ENCODE data around the gene RRBP1.

The RRBP1 gene

DNA sequence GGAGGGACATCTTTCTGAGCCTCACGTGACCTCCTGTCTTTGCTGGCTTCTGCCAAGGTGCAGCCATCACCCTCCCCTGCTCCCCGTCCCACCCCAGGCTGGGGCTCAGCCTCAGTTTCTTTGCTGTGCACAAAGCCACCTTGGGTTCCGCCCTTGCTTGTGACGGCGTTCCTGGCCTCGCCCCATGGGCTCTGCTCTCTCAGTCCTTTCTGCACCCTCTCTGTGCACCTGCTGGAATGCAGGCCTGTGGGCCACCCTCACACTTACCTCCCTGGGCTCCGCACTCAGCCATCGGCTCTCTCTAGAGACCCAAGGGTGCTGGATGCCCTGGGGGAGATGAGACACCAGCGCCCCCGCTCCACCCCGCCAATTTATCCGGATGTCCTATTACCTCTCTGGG is 46.0 kb upstream of the RRBP1 start:
- H3K9me2 ChIP-seq (replicated peaks; ENCODE audit: insufficient read depth, low read length), result no peaks in the 10 kb centered on the region
- H3K9ac ChIP-seq (ENCODE audit: low read length), result no peak overlapping the region
- H3K4me3 ChIP-seq (ENCODE audit: low read length), result no peak overlapping the region
- no peaks in the 10 kb centered on the region for H3K36me3 ChIP-seq (replicated peaks; ENCODE audit: insufficient read depth, low read length)
- no peak overlapping the region for H3K4me2 ChIP-seq (ENCODE audit: low read depth, low read length)
- no peaks in the 10 kb centered on the region for H3K79me2 ChIP-seq (ENCODE audit: low read length)
- no peaks in the 10 kb centered on the region for H3F3A ChIP-seq (ENCODE audit: insufficient read depth, low read length)
- no peak overlapping the region for H3K27ac ChIP-seq (ENCODE audit: low read length)
- H3K9me3 ChIP-seq (replicated peaks; ENCODE audit: insufficient read depth, low read length), result no peaks in the 10 kb centered on the region
- no peaks in the 10 kb centered on the region for H3K27me3 ChIP-seq (replicated peaks; ENCODE audit: insufficient read depth, low read length)
- no peak overlapping the region for H2AFZ ChIP-seq (ENCODE audit: low read length)
- H3K4me1 ChIP-seq (ENCODE audit: low read length), result no peaks in the 10 kb centered on the region
- DNase-seq, result no peak
- TF ChIP-seq, protein P1, sequence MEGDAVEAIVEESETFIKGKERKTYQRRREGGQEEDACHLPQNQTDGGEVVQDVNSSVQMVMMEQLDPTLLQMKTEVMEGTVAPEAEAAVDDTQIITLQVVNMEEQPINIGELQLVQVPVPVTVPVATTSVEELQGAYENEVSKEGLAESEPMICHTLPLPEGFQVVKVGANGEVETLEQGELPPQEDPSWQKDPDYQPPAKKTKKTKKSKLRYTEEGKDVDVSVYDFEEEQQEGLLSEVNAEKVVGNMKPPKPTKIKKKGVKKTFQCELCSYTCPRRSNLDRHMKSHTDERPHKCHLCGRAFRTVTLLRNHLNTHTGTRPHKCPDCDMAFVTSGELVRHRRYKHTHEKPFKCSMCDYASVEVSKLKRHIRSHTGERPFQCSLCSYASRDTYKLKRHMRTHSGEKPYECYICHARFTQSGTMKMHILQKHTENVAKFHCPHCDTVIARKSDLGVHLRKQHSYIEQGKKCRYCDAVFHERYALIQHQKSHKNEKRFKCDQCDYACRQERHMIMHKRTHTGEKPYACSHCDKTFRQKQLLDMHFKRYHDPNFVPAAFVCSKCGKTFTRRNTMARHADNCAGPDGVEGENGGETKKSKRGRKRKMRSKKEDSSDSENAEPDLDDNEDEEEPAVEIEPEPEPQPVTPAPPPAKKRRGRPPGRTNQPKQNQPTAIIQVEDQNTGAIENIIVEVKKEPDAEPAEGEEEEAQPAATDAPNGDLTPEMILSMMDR (IDR thresholded peaks at IDR 0.05; ENCODE audit: low read length), result no peak
- TF ChIP-seq EZH2phosphoT487 (IDR thresholded peaks at IDR 0.05; ENCODE audit: low read length) (no peak), EZH2 (optimal IDR thresholded peaks at IDR 0.05; ENCODE audit: low read depth, low read length) (no peak)
- no peaks in the 10 kb centered on the region for H4K20me1 ChIP-seq (ENCODE audit: insufficient read depth, low read length)

- Histone ChIP-seq H3K4me1 (ENCODE audit: low read length) (no peaks in the 10 kb centered on the region), H3K4me3 (ENCODE audit: low read length) (no peak overlapping the region), H3K27me3 (replicated peaks; ENCODE audit: insufficient read depth, low read length) (no peaks in the 10 kb centered on the region), H3F3A (ENCODE audit: insufficient read depth, low read length) (no peaks in the 10 kb centered on the region), H2AFZ (ENCODE audit: low read length) (no peak overlapping the region), H3K9ac (ENCODE audit: low read length) (no peak overlapping the region), H3K27ac (ENCODE audit: low read length) (no peak overlapping the region), H3K4me2 (ENCODE audit: low read depth, low read length) (no peak overlapping the region), H3K9me2 (replicated peaks; ENCODE audit: insufficient read depth, low read length) (no peaks in the 10 kb centered on the region), H3K36me3 (replicated peaks; ENCODE audit: insufficient read depth, low read length) (no peaks in the 10 kb centered on the region), H4K20me1 (ENCODE audit: insufficient read depth, low read length) (no peaks in the 10 kb centered on the region), H3K9me3 (replicated peaks; ENCODE audit: insufficient read depth, low read length) (no peaks in the 10 kb centered on the region), H3K79me2 (ENCODE audit: low read length) (no peaks in the 10 kb centered on the region)
- TF ChIP-seq EZH2phosphoT487 (IDR thresholded peaks at IDR 0.05; ENCODE audit: low read length) (no peak), EZH2 (optimal IDR thresholded peaks at IDR 0.05; ENCODE audit: low read depth, low read length) (no peak)
- TF ChIP-seq, protein P1 (IDR thresholded peaks at IDR 0.05; ENCODE audit: low read length), result no peak
- DNase-seq, result no peak
Observed at GRCh38 chr20:17727351-17727750, 45.3 kb upstream of the RRBP1 start.

DNA sequence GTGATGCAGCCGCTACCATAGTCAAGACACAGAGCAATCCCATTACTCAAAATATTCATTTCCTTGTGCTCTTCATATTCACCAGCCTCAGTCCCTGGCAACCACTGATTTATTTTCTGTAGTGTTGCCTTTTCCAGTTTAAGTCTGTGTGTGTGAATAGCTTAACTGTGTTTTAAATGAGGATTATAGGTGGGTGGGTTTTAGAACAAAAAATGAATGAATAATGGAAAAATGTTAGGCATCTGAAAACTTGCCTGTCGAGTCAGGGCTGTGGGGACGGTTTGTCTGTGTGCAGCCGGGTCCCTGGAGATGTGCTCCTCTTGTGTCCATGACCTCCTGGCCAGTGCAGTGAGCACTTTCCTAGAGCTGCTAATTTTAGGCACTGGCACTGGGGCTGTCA is 44.9 kb upstream of the RRBP1 start:
- Histone ChIP-seq H3K9me2 (replicated peaks; ENCODE audit: insufficient read depth, low read length) (no peaks in the 10 kb centered on the region), H3K9ac (ENCODE audit: low read length) (no peak overlapping the region), H3K79me2 (ENCODE audit: low read length) (no peaks in the 10 kb centered on the region), H2AFZ (ENCODE audit: low read length) (no peak overlapping the region), H3K4me3 (ENCODE audit: low read length) (no peak overlapping the region), H4K20me1 (ENCODE audit: insufficient read depth, low read length) (no peaks in the 10 kb centered on the region), H3K9me3 (replicated peaks; ENCODE audit: insufficient read depth, low read length) (no peaks in the 10 kb centered on the region), H3K27me3 (replicated peaks; ENCODE audit: insufficient read depth, low read length) (no peaks in the 10 kb centered on the region), H3K27ac (ENCODE audit: low read length) (no peak overlapping the region), H3F3A (ENCODE audit: insufficient read depth, low read length) (no peaks in the 10 kb centered on the region), H3K4me1 (ENCODE audit: low read length) (no peaks in the 10 kb centered on the region), H3K4me2 (ENCODE audit: low read depth, low read length) (no peak overlapping the region), H3K36me3 (replicated peaks; ENCODE audit: insufficient read depth, low read length) (no peaks in the 10 kb centered on the region)
- TF ChIP-seq EZH2phosphoT487 (IDR thresholded peaks at IDR 0.05; ENCODE audit: low read length) (no peak), EZH2 (optimal IDR thresholded peaks at IDR 0.05; ENCODE audit: low read depth, low read length) (no peak)
- TF ChIP-seq, protein P1 (IDR thresholded peaks at IDR 0.05; ENCODE audit: low read length), result no peak
- DNase-seq, result no peak
